Fibroblast of the aortic adventitia (primary cell): ENCODE measurements around the gene PDCD2L. TPM values are rescaled to one million over a fixed set of nuclear protein-coding genes. Genes with fewer than 3 reads are reported as not detected.
"Not testable (repeated sequence)": the region's sequence is repeated elsewhere in the genome, so short reads cannot be mapped to it uniquely, and the experiment has no call there.

Experiments
- DNase-seq: peaks from one replicate; pipeline ENCODE4 v3.0.0-alpha.2; 2010; ENCODE audit warnings: low read depth
- H3K4me3 ChIP-seq: 2 replicates; pipeline ENCODE4 v1.5.1; 2011; ENCODE audit warnings: low read depth, mild to moderate bottlenecking, control low read depth, low read length, moderate library complexity
- total RNA-seq: library from RNA; depleted of rRNA; stranded (reverse); fragments of >200 nt; gene quantifications from 2 replicates; pipeline ENCODE4 v1.2.3, GENCODE V29; 2012; ENCODE audit warnings: low replicate concordance
- TF ChIP-seq, protein P1 (sequence below): IDR thresholded peaks from 2 replicates; pipeline ENCODE4 v1.5.1; 2011; ENCODE audit warnings: mild to moderate bottlenecking, low read length, control low read depth, inconsistent platforms; ENCODE audit not compliant: insufficient read depth

Gene PDCD2L
- total RNA-seq, 1 donor: 8.0 TPM

DNA sequence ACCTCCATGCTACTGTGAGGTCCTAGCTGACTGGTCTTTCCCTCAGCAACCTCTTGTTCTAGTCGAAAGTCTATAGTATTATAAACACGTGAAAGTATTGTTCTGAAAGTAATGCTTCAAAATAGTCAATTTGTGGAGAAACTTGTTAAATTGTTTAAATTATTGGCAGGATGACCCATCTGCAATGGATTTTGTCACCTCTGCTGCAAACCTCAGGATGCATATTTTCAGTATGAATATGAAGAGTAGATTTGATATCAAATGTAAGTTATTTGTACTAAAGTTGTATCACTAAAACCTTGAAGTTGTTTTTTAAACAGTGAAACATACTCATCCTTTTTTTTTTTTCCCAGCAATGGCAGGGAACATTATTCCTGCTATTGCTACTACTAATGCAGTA, 49.9 kb downstream of the PDCD2L start:
- no peak overlapping the region for H3K4me3 ChIP-seq
- TF ChIP-seq, protein P1, sequence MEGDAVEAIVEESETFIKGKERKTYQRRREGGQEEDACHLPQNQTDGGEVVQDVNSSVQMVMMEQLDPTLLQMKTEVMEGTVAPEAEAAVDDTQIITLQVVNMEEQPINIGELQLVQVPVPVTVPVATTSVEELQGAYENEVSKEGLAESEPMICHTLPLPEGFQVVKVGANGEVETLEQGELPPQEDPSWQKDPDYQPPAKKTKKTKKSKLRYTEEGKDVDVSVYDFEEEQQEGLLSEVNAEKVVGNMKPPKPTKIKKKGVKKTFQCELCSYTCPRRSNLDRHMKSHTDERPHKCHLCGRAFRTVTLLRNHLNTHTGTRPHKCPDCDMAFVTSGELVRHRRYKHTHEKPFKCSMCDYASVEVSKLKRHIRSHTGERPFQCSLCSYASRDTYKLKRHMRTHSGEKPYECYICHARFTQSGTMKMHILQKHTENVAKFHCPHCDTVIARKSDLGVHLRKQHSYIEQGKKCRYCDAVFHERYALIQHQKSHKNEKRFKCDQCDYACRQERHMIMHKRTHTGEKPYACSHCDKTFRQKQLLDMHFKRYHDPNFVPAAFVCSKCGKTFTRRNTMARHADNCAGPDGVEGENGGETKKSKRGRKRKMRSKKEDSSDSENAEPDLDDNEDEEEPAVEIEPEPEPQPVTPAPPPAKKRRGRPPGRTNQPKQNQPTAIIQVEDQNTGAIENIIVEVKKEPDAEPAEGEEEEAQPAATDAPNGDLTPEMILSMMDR: no peak
- no peak for DNase-seq

DNA sequence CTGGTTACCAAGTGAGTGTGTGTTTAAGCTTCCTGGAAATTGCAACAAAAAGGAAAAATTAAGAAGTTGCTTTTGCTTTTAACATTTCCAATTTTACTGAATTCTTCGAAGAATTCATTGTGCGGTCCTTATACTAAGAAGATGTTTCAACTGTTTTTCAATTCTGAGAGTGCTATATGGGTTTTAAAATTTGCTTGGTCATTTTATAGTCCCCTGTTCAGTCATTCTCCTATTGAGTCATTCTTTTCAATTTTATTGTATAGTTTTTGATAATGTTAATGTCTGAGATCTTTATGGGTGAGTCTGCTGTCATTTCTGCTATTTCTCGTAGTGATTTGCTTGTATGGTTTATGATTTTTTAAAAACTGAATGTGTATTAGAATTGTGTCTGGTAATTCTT, 50.5 kb downstream of the PDCD2L start:
- no peak for DNase-seq
- TF ChIP-seq, protein P1: no peak
- H3K4me3 ChIP-seq: no peak overlapping the region

DNA sequence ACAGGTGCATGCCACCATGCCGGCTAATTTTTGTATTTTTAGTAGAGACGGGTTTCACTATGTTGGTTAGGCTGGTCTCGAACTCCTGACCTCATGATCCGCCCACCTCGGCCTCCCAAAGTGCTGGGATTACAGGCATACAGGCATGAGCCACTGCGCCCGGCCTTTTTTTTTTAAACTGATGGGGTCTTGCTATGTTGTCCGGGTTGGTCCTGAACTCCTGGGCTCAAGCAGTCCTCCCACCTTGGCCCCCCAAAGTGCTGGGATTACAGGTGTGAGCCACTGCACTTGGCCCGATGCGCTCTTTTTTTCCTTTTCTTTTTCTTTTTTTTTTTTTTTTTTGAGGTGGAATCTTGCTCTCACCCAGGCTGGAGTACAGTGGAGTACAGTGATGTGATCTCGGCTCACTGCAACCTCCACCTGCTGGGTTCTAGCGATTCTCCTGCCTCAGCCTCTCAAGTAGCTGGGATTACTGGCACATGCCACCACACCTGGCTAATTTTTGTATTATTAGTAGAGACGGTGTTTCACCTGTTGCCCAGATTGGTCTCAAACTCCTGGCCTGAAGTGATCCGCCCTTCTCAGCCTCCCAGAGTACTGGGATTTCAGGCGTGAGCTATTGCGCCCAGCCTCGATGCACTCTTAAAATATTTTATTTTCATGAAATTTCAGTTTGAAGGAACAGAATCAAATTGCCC, 51.7 kb downstream of the PDCD2L start:
- DNase-seq, H3K4me3 ChIP-seq: not testable (repeated sequence)

DNA sequence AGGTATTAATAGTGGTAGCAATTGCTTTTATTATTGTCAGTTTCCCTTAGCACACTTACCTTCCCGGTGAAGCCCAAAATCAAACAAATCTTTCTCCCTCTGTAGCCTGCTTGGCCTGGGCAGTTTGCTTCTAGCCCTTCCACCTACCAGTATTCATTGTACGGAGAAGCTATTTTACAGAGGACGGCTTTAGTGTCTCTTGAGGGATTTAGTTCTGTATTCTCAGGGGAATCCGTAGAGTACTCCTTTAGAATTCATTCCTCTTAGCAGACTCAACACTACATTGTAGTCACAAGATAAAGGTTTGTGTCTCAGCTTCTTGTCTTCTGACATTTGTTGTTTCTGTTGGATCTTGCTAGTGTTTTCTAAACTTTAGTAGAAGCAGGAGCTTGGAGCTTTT, 53.2 kb downstream of the PDCD2L start:
- TF ChIP-seq, protein P1: no peak
- H3K4me3 ChIP-seq: no peak overlapping the region
- no peak for DNase-seq

DNA sequence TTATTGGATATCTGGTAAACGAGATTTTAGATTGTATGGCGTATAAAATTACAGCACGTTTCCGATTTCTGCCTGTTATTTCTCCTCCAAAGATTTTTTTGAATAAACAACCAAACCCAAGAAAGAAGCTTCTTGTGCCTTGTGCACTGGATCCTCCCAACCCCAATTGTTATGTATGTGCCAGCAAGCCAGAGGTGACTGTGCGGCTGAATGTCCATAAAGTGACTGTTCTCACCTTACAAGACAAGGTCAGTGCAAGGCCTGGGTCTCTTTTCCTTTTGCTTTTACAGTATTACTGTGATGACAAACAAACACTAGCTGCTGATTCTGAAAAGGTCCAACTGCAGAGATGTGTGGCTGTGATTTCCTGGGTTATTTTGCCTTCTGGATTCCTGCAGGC, 54.5 kb downstream of the PDCD2L start:
- no peak overlapping the region for H3K4me3 ChIP-seq
- TF ChIP-seq, protein P1: no peak
- no peak for DNase-seq

DNA sequence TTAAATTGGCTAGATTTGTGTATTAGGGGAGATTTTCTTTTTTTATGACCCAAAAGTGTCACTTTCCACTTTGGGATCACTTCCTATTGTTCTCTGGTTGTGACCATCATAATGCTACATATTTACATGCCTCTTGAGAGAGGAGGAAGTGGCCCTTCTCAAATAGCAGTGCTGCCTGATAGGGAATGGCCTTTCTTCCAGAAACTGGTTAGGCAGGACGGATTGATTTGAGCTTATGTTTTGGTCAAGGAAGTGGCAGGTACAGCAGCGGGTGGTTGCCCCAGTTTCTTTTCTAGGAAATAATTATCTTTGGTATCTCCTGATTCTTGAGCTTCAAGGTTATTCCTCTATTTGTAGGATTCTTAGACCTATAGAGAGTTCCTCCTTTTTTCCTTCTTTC, 55.4 kb downstream of the PDCD2L start:
- no peak overlapping the region for H3K4me3 ChIP-seq
- DNase-seq: no peak
- TF ChIP-seq, protein P1: no peak

DNA sequence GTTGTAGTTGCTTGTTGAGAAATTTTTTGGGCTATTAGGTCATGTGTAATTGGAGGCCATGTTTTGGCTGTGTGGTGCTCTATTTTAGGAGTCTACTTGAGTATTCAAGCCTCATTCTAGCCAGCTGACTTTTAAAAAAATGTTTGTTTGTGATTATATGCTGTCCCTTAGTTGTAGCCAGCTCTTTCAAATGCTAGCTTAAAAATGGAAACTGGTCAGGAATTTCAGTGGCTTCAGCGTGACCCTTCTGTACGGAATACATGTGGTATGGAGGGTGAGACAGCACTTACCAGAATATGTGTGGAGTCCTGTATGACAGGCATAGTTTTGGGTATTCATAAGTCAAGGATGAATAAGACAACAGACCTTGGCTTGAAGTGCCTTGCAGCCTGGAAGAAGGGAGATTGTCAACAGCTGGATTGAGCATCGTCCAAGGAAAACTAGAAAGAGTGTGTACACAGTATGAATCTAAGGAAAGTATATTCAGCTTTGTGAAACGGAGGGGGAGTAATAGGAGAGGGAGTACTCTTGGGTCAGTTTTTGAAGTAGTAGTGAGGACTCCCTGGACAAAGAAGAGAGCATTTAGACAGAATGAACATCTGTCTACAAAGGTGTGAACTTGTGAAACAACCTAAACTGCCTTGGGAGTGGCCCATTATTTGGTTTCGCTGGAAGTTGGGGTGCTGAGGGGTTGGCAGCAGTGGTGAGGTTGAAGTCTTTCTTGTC, 57.3 kb downstream of the PDCD2L start:
- peak; percentile 69 for DNase-seq
- TF ChIP-seq, protein P1: no peak
- no peak overlapping the region for H3K4me3 ChIP-seq

DNA sequence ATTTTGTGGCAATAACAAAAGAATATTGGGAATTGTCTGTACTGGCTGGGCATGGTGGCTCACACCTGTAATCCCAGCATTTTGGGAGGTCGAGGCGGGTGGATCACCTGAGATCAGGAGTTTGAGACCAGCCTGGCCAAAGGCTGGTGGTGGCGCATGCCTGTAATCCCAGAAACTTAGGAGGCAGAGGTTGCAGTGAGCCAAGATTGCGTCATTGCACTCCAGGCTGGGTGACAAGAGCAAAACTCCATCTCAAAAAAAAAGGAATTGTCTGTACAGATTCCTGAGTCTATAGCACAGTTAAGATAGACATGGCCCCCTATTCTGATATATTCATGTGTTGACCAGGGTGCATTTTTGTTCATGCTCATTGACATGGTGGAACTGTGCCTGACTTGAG, 60.6 kb downstream of the PDCD2L start:
- not testable (repeated sequence) for H3K4me3 ChIP-seq, DNase-seq
